HG03469 (cell line): ENCODE data around the gene AADAT.

ENCODE experiments used
- ATAC-seq: cut with Tn5 transposase; IDR thresholded peaks from one replicate; pipeline ENCODE4 v1.9.1; 2021; ENCODE audit warnings: mild to moderate bottlenecking, moderate library complexity, moderate number of reproducible peaks; ENCODE audit not compliant: unreplicated experiment

Gene AADAT

GRCh38 chr4:170035845-170036244 lies 53.9 kb downstream of the AADAT start:
- ATAC-seq = no peak

- no peak for ATAC-seq
These were observed 54.5 kb downstream of the AADAT start for GRCh38 chr4:170035231-170035630.

GRCh38 chr4:170033999-170034398 lies 55.8 kb downstream of the AADAT start:
- ATAC-seq = no peak

GRCh38 chr4:170030121-170030520 lies 59.6 kb downstream of the AADAT start:
- no peak for ATAC-seq

GRCh38 chr4:170027181-170027829 lies 62.5 kb downstream of the AADAT start:
- ATAC-seq = peak; percentile 37

- ATAC-seq = peak; percentile 75
These were observed 63.3 kb downstream of the AADAT start, which contains the start of gene MFAP3L for GRCh38 chr4:170026253-170027021. TSS of gene MFAP3L (minus strand) at chr4:170026395. CDS start at chr4:170005877, 20,518 bp downstream.

- no peak for ATAC-seq
These were observed 64.1 kb downstream of the AADAT start for GRCh38 chr4:170025523-170026252.

- ATAC-seq = no peak
These were observed 67.5 kb downstream of the AADAT start for GRCh38 chr4:170022211-170022610.

GRCh38 chr4:170017252-170017651 lies 72.5 kb downstream of the AADAT start:
- ATAC-seq = no peak

- no peak for ATAC-seq
These were observed 74.5 kb downstream of the AADAT start for GRCh38 chr4:170015285-170015684.

GRCh38 chr4:170014359-170015011 lies 75.3 kb downstream of the AADAT start:
- no peak for ATAC-seq

GRCh38 chr4:170012629-170012958 lies 77.2 kb downstream of the AADAT start:
- ATAC-seq = no peak

- ATAC-seq = no peak
These were observed 77.7 kb downstream of the AADAT start for GRCh38 chr4:170011921-170012628.
